ENCODE data around the gene TXNRD2.

Gene TXNRD2

GRCh38 chr22:19979712-19980493, 38.3 kb upstream of the TXNRD2 start:
- DNase-seq = no peak

- no peak for DNase-seq
Observed at GRCh38 chr22:19978748-19979147, 37.1 kb upstream of the TXNRD2 start.

DNA sequence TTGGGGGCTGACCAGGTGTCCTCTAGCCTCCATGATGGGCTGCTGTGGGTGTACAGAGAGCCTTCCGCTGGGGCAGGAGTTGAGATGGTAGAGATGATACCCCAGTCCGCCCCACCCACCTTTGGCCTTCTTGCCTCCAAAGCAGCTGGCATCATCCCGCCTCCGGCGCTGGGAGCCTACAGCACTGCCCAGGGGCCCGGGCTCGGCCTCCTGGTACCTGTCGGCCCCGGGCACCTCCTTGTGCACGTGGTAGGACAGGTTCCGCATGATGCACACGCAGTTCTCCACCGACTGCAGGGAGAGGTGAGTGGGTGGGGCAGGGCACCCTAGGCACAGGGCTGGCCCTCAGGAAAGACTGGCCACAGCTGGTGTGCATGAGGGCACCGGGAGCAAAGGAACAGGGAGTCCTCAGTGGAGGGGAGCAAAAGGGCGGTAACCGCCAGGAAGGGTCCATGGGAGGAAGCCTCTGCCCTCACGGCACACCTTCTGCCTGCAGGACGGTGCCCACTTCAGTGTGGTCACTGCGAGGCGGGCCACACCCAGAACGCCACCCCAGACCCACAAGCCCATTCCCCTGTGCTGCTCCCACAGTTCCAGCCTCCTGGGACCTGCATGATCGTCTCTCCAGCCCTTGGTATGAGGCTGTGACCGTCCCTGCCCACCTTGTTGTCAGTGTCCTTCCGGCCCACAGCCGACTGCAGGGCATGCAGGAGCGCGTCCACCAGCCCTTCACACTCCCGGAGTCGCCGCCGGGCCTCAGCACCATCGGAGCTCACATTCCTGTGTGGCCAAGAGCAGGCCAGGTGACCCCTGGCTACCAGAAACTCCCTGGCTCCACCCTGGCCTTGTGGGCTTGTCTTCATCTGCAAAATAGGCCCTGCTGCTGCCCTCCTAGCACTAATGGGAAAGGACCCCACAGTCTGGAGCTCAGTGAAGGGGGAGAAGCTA, 36.0 kb upstream of the TXNRD2 start:
- no peak for DNase-seq

GRCh38 chr22:19976671-19977070, 35.1 kb upstream of the TXNRD2 start:
- DNase-seq = no peak

- no peak for DNase-seq
Observed at GRCh38 chr22:19975707-19976035, 34.1 kb upstream of the TXNRD2 start.

GRCh38 chr22:19974935-19975706, 33.5 kb upstream of the TXNRD2 start:
- DNase-seq = no peak

- peak; percentile 93 for DNase-seq
Observed at GRCh38 chr22:19974268-19974861, 32.7 kb upstream of the TXNRD2 start.

DNA sequence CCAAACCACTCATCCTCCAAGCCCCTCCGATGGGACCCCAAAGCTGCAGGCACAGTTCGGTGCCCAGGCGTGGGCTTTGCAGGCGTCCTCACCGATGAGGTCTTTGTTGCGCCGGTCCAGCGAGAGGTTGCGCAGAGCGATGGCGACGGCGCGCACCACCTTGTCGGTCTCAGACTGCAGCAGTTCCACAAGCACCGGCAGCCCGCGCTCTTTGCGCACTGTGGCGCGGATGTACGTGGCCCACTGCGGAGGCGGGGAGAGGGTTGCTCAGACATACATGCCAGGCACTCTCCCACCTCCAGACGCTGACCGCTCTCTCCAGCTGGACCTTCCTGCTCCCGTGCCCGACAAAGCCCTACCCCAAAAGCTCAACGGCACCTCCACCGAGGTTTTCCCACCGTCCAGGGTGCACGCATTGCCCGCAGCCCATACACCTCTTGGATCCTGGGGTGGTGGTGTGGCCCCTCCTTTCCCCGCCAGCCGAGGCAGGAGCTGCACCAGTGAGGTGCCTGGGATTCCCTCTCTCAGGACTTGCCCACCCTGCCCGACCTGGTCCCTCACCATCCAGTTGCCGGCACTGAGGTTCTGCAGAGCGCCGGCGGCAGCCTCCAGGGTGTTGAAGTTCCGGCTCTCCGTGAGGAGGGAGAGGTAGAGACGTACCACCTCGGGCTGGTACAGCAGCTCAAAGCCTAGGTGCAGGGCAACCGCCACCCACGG, 32.1 kb upstream of the TXNRD2 start:
- no peak for DNase-seq

DNA sequence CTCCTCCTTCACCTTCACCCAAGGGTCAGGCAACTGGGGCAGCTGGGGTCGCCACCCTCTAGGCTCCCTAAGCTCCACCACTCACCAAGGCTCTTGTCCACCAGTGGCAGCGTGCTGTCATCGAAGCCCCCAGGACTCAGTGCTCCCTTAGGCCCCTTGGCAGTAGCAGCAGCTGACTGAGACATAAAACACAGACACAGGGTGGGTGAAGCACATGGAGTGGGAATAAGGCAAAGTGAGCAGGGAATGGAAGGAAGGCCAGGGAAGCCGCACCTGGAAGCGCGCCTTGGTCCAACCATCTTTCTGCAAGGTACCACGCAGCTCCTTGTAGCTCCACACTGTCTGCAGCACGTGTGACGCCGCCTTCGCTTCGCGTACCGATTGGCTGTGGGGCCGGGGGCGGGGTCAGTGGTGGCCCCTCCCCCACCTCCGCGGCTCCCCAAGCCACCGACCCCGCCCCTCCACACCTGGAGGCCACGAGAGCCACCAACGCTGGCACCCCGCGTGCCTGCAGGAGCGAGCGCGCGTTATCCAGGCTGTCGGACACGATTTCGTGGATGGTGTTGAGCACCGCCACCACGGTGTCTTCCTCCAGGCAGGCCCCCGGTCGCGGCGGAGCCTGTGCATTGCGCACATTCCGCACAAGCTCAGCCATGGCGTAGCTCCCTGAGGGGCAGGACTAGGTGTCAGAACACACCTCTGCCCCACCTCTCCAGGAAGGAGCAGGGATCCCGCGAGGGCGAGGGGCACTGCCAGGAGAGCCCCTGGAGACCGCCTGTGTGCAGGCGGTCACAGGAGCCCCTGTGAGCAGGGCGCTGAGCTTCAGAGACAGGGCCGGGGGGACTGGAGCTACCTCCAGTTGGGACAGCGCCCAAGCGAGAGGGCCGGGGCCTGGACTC, 31.3 kb upstream of the TXNRD2 start:
- DNase-seq = no peak

DNA sequence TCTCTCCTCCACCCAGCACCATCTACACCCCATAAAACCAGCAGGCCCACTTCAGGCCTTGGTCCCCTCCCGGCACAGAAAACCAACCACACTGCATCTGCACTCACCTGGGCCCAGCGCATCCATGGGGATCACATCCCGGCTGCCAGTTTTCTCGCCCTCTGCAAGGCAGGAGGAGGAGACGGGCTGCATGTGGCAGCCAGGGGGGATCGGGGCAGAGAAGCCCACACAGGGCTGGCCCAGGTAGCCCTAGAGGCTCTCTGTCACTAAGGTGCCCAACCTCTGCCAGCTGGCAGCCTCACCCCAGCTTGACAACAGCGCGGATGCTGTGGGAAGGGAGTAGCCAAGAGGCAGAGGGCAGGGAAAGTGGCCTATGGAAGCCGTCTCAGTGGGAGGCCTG, 30.6 kb upstream of the TXNRD2 start:
- no peak for DNase-seq

DNA sequence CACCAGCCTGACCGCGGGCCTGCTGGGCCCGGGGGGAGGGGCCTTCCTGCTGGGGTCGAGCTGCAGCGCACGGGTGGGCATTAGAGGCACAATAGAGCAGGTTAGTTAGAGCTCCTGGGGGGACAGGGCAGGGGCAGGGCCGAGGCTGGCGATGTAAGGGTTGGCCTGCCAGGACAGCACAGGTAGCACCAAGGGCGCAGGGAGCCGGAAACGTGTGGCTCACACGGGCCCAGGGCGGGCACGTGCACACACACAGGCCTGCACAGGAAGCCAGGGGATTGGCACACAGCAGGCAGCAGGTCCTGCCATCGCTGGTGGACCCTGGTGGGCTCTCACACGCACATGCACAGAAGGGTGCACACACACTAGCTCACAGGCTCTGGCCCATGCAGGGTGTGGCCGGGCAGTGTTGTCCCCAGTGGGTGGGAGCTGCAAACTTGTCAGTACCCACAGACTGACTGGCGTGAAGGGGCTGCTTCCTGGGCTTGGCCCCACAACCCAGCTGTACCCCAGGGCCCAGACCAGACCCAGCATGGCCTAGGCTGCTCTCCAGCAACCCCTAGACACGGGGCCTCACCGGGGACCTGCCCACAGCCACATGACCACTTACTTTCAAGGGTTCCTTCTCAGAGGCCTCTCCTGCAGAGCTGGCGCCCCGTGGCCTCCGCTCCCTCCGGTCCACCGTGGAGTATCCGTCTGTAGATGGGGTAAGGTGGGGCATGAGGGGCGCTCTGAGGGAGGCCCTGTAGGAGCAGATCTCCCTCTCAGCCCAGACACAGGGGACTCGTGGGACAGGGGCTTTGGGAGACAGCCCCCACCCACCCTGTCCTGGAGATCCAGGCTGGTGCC, 29.9 kb upstream of the TXNRD2 start:
- DNase-seq = no peak

- no peak for DNase-seq
Observed at GRCh38 chr22:19970479-19971275, 29.1 kb upstream of the TXNRD2 start.

GRCh38 chr22:19970031-19970478, 28.4 kb upstream of the TXNRD2 start:
- DNase-seq = no peak

DNA sequence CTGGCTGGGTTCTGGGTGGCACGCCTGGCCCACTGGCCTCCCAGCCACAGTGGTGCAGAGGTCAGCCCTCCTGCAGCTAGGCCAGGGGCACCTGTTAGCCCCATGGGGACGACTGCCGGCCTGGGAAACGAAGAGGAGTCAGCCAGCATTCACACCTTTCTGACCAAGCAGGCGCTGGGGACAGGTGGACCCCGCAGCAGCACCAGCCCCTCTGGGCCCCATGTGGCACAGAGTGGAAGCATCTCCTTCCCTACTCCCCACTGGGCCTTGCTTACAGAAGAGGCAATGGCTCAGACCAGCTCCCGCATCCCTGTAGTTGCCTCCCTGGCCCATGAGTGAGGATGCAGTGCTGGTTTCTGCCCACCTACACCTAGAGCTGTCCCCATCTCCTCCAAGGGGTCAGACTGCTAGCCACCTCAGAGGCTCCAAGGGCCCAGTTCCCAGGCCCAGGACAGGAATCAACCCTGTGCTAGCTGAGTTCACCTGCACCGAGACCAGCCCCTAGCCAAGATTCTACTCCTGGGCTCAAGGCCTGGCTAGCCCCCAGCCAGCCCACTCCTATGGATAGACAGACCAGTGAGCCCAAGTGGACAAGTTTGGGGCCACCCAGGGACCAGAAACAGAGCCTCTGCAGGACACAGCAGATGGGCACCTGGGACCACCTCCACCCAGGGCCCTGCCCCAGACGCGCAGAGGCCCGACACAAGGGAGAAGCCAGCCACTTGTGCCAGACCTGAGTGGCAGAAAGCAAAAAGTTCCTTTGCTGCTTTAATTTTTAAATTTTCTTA, 27.7 kb upstream of the TXNRD2 start:
- DNase-seq = no peak

GRCh38 chr22:19968450-19968891, 26.9 kb upstream of the TXNRD2 start:
- no peak for DNase-seq

GRCh38 chr22:19967850-19968449, 26.3 kb upstream of the TXNRD2 start:
- no peak for DNase-seq

GRCh38 chr22:19966908-19967750, 25.5 kb upstream of the TXNRD2 start:
- DNase-seq = no peak
